ENCODE measurements around the gene SLC34A3. TPM values are rescaled to one million over a fixed set of nuclear protein-coding genes. Genes with fewer than 3 reads are reported as not detected.

The SLC34A3 gene
- total RNA-seq, 1 donor from 2014 or later = not detected

GRCh38 chr9:137251490-137252268 is 21.0 kb downstream of the SLC34A3 start:
- Histone ChIP-seq H3K36me3 (ENCODE audit: control insufficient read depth, insufficient read depth, low read length) (peaks cover 2% of the 10 kb centered on the region), H3K27me3 (ENCODE audit: control insufficient read depth, insufficient read depth, low read length) (no peaks in the 10 kb centered on the region), H3K4me3 (ENCODE audit: low read depth, low read length) (no peak overlapping the region)
- no peak for TF ChIP-seq CTCF (IDR thresholded peaks at IDR 0.05; ENCODE audit: insufficient read depth, low read length, severe bottlenecking)
- FAIRE-seq (no peak), DNase-seq (ENCODE audit: low read depth) (no peak)

- FAIRE-seq (no peak), DNase-seq (ENCODE audit: low read depth) (no peak)
- no peaks in the 10 kb centered on the region for H3K27me3 ChIP-seq (ENCODE audit: control insufficient read depth, insufficient read depth, low read length)
- no peak for TF ChIP-seq CTCF (IDR thresholded peaks at IDR 0.05; ENCODE audit: insufficient read depth, low read length, severe bottlenecking)
- peaks cover 4% of the 10 kb centered on the region for H3K36me3 ChIP-seq (ENCODE audit: control insufficient read depth, insufficient read depth, low read length)
- no peak overlapping the region for H3K4me3 ChIP-seq (ENCODE audit: low read depth, low read length)
Observed at GRCh38 chr9:137252555-137253506, 22.1 kb downstream of the SLC34A3 start.

GRCh38 chr9:137253717-137254623 is 23.3 kb downstream of the SLC34A3 start:
- peak overlapping the region; percentile 89 for H3K4me3 ChIP-seq (ENCODE audit: low read depth, low read length)
- no peaks in the 10 kb centered on the region for H3K27me3 ChIP-seq (ENCODE audit: control insufficient read depth, insufficient read depth, low read length)
- H3K36me3 ChIP-seq (ENCODE audit: control insufficient read depth, insufficient read depth, low read length) = peaks cover 4% of the 10 kb centered on the region
- FAIRE-seq (no peak), DNase-seq (ENCODE audit: low read depth) (no peak)
- TF ChIP-seq CTCF (IDR thresholded peaks at IDR 0.05; ENCODE audit: insufficient read depth, low read length, severe bottlenecking) = no peak

- Histone ChIP-seq H3K27me3 (ENCODE audit: control insufficient read depth, insufficient read depth, low read length) (no peaks in the 10 kb centered on the region), H3K4me3 (ENCODE audit: low read depth, low read length) (peak within 1 kb of the TSS; percentile 89), H3K36me3 (ENCODE audit: control insufficient read depth, insufficient read depth, low read length) (peaks cover 9% of the 10 kb centered on the region)
- DNase-seq (ENCODE audit: low read depth) (peak; percentile 48), FAIRE-seq (no peak)
- peak; percentile 9 for TF ChIP-seq CTCF (IDR thresholded peaks at IDR 0.05; ENCODE audit: insufficient read depth, low read length, severe bottlenecking)
Observed at GRCh38 chr9:137254624-137255447, 24.1 kb downstream of the SLC34A3 start, which contains the start of gene NELFB. Gene NELFB, plus strand, starts transcription at chr9:137255327.
